22Rv1 (cell line): ENCODE data around the gene NLE1.

ENCODE experiments used
- H3K27ac ChIP-seq: fragments of 450-650 bp; 2 replicates; pipeline ENCODE4 v1.5.1; 2017
- ZFX ChIP-seq: fragments of 450-650 bp; IDR thresholded peaks from 2 replicates; pipeline ENCODE4 v1.6.1; 2017; ENCODE audit warnings: antibody characterized with exemption, borderline replicate concordance
- TF ChIP-seq, protein P1 (sequence below): fragments of 450-650 bp; IDR thresholded peaks from 2 replicates; pipeline ENCODE4 v1.5.1; 2017; ENCODE audit warnings: mild to moderate bottlenecking

NLE1 gene

DNA sequence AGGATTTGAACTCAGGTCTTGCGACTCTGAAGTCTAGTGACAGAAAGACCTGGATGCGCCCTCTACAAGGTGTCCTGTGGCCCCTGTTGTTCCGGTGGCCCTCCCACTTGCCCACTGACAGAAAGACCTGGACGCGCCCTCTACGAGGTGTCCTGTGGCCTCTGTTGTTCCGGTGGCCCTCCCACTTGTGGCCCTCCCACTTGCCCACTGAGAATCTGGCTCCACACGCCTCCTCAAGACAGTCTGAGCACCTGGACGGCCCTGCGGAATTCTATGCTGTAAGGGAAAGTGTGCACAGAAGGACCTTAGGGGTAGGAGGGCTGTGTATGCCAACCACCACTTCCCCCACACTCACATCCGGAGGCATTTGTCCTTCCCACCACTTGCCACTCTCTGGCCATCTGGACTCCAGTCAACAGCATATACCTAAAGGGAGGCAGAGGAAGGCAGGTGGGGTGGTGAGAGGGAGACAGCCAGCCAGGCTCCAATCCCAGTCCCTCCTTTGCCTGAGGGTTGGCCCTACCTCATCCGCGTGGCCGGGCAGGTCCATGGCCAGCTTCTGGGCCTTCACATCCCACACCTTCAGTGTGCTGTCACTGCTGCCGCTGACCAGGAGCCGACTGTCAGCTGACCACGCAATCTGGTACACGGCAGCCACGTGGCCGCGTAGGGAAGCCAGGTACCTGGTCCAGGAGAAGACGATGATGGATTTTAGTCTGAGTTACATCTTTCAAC, 9.1 kb downstream of the NLE1 start:
- H3K27ac ChIP-seq: no peak overlapping the region
- no peak for TF ChIP-seq ZFX
- TF ChIP-seq, protein P1, sequence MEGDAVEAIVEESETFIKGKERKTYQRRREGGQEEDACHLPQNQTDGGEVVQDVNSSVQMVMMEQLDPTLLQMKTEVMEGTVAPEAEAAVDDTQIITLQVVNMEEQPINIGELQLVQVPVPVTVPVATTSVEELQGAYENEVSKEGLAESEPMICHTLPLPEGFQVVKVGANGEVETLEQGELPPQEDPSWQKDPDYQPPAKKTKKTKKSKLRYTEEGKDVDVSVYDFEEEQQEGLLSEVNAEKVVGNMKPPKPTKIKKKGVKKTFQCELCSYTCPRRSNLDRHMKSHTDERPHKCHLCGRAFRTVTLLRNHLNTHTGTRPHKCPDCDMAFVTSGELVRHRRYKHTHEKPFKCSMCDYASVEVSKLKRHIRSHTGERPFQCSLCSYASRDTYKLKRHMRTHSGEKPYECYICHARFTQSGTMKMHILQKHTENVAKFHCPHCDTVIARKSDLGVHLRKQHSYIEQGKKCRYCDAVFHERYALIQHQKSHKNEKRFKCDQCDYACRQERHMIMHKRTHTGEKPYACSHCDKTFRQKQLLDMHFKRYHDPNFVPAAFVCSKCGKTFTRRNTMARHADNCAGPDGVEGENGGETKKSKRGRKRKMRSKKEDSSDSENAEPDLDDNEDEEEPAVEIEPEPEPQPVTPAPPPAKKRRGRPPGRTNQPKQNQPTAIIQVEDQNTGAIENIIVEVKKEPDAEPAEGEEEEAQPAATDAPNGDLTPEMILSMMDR: no peak

DNA sequence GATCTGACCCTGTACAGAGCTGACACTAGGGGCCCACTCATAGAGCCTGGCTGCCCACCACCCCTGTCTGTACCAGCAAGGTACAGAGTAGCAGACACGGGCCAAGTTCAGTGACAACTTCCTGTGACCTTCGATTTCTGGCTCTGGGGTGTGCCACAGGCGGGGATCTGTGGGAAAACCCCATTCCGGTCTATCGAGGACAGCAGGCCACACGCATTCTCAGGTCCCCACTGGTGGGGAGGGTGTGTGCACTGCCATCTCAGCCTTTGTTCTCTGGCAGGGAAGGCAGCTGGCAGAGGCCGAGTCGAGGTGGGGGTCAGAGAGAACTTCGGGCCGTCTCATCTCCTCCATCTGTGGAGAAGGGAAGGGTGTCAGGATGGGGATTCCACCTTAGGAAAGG, 10.0 kb downstream of the NLE1 start:
- H3K27ac ChIP-seq: no peak overlapping the region
- TF ChIP-seq ZFX: no peak
- TF ChIP-seq, protein P1: no peak

DNA sequence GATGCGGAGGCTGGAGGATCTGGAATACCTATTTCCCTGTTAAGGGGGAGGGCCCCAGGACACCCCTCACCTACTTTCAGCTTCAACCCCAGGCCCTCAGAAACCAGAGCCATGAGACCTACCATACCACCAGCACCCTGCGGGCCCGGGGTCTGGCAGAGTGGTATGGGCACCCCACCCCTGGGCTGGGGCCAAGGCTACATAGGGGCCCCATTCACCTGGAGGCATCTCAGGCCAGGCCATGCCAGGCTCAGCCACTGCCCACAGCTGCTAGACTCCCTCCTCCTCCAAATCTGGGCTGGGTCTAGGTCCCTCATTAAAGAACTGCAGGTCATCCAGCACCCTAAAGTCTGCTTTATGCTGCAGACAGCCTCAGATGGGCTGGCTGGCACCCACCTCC, 11.7 kb downstream of the NLE1 start:
- TF ChIP-seq, protein P1: no peak
- TF ChIP-seq ZFX: no peak
- no peak overlapping the region for H3K27ac ChIP-seq

DNA sequence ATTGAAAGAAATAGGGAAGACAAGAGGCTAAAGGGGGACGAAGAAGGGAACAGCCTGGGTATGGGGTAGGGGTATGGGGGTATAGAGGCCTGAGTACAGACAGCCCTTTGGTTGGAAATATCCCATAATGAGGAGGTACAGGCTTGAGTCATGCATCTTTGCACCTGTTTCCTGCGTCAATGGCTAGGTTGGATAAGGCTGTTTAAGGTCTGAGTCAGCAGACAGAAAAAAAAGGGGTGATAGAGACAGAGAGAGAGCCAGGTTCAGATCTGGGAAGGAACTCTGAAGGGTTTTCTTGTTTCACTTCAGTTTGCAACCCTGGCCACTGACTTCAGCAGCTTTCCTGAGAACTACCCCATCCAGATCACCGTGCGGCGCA, 12.1 kb downstream of the NLE1 start:
- TF ChIP-seq ZFX: no peak
- TF ChIP-seq, protein P1: no peak
- no peak overlapping the region for H3K27ac ChIP-seq

DNA sequence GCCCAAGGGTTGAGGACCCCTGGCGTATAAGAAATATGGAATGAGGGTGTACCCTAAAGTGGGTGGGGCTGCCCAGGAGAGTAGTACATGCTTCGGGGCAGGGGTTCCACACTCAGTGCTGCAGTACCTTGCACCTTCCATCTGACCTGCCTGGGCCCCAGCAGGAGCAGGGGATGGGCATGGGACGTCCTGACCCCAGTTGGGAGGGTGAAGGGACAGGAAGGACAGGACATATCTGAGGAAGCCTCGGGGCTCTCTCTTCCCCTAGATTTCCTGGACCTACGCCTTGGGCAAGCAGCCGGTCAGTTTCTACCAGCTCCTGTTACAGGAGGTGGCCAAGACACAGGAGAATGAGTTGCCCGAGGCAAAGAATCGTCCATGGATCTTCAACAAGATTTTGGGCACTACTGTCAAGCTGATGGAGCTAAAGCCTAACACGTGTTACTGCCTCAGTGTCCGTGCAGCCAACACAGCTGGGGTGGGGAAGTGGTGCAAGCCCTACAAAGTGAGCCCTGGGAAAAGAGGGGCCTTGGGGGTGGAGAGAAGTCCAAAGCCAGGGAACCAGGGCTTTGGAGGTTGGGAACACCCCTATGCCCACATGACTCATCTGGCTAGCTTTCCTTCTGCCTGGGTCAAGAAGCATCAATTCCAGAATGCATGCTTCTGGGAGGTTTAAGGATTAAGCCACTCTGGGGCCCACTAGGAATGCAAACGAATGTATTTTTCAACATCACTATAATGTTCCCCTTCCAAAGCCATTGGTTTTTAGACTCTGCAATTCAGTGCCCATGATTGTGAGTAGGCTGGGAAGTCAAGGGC, 12.7 kb downstream of the NLE1 start:
- H3K27ac ChIP-seq: no peak overlapping the region
- TF ChIP-seq, protein P1: no peak
- TF ChIP-seq ZFX: no peak

DNA sequence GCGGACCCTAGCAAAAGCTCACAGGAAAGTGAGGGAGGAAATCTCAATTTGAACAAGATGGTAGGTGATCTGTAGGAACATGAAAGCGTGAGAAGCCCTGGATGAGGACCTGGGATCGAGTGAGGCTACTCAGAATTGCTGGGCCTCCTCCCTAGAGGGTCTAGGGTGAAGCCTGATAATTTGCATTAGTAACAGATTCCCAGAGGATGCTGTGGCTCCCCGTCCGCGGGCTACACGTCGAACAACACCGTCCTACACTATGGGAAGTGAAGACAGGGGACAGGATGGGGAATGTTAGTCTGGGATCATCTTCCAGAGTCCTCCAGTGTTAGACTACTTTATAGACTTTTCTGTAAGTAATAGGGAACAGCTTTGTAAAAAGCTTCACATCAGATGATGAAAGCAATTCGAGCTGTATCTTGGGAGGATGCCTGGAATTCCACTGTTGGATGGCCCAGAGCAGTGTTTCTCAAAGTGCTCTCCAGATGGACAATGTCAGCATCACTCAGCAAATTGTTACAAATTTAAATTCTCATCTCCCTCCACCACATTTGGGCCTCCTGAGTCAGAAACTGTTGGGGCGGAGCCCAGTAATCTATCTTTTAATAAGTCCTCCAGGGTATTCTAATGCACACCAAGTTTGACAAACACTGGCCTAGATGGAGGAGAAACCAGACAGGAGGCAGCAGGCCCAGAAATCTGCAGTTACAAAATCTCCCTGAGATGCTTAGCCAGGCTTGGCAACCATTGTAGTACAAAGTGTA, 14.2 kb downstream of the NLE1 start:
- no peak overlapping the region for H3K27ac ChIP-seq
- no peak for TF ChIP-seq ZFX
- TF ChIP-seq, protein P1: no peak
